Measurements from ENCODE around the gene MRFAP1L1. TPM values are rescaled to one million over a fixed set of nuclear protein-coding genes. Genes with fewer than 3 reads are reported as not detected.

The MRFAP1L1 gene
- total and polyA plus RNA-seq, 9 of the 15 experiments (the other 6 are each of a cell fraction or from before 2014, with no cell fraction given): 37.6 to 111 (median 83.8) TPM

- TF ChIP-seq ELF1 (tag; IDR thresholded peaks at IDR 0.05): no peak; the same call in none of the 2 replicates
- no peak for TF ChIP-seq ID3 (CRISPR knock-in tag; IDR thresholded peaks at IDR 0.05)
- TF ChIP-seq ID3 (tag; IDR thresholded peaks at IDR 0.05): peak; percentile 38; the same call in 1 of the 2 replicates
- 0 out of 2 replicates have a peak, but pooled peaks have one; percentile 7 for TF ChIP-seq KLF13 (tag; IDR thresholded peaks at IDR 0.05; ENCODE audit: borderline replicate concordance, low read depth)
- no peak for TF ChIP-seq ZBTB1 (CRISPR knock-in tag; IDR thresholded peaks at IDR 0.05; ENCODE audit: borderline replicate concordance, low read depth)
- 0 out of 2 replicates have a peak, but pooled peaks have one; percentile 11 for TF ChIP-seq EHMT2 (IDR thresholded peaks at IDR 0.05)
- TF ChIP-seq ZNF766 (CRISPR knock-in tag; conservative IDR thresholded peaks at IDR 0.05): 0 out of 2 replicates have a peak, but pooled peaks have one; percentile 63
- 0 out of 2 replicates have a peak, but pooled peaks have one; percentile 24 for TF ChIP-seq MBD1 (CRISPR knock-in tag; IDR thresholded peaks at IDR 0.05)
- TF ChIP-seq ZNF512 (tag; IDR thresholded peaks at IDR 0.05): no peak
- no peak for TF ChIP-seq ARID4B (CRISPR knock-in tag; IDR thresholded peaks at IDR 0.05)
- peak; percentile 34; the same call in 1 of the 2 replicates for TF ChIP-seq EP400 (IDR thresholded peaks at IDR 0.05)
- 0 out of 4 replicates have a peak, but pooled peaks of 1 of the 2 experiments have one; percentile 58 for TF ChIP-seq FOXA3 (CRISPR knock-in tag; conservative IDR thresholded peaks at IDR 0.05 in 1 of 2, IDR thresholded peaks at IDR 0.05 in 1 of 2)
- no peak for TF ChIP-seq SNIP1 (IDR thresholded peaks at IDR 0.05; ENCODE audit: low read depth)
- peak in 1 of 2 experiments; percentile 6; a peak in 1 of 4 replicates for TF ChIP-seq RCOR1 (IDR thresholded peaks at IDR 0.05; ENCODE audit: borderline replicate concordance in 1 of 2, low read depth in 2 of 2, low read length in 2 of 2)
- TF ChIP-seq ZNF165 (CRISPR knock-in tag; IDR thresholded peaks at IDR 0.05; ENCODE audit: borderline replicate concordance): no peak
Observed at GRCh38 chr4:6734165-6734786, 24.6 kb upstream of the MRFAP1L1 start (continued).
